Neural crest cell (in vitro differentiated cells): ENCODE data around the gene PIM1. TPM values are rescaled to one million over a fixed set of nuclear protein-coding genes. Genes with fewer than 3 reads are reported as not detected.

Experiments
- DNase-seq: peaks from one replicate; pipeline ENCODE4 v3.0.0; 2021; ENCODE audit warnings: low read depth, mixed read lengths, low spot score
- H3K27ac Mint-ChIP-seq: one replicate; pipeline ENCODE4 v1.8.0; 2021; ENCODE audit warnings: mild to moderate bottlenecking, mixed read lengths; ENCODE audit not compliant: unreplicated experiment
- H3K27me3 Mint-ChIP-seq: 2 replicates; pipeline ENCODE4 v1.8.0; 2021; ENCODE audit warnings: low read depth, mild to moderate bottlenecking, mixed read lengths
- H3K36me3 Mint-ChIP-seq: 2 replicates; pipeline ENCODE4 v1.8.0; 2021; ENCODE audit warnings: low read depth, mild to moderate bottlenecking, mixed read lengths
- H3K4me1 Mint-ChIP-seq: 2 replicates; pipeline ENCODE4 v1.8.0; 2021; ENCODE audit warnings: mixed read lengths
- H3K4me3 Mint-ChIP-seq: one replicate; pipeline ENCODE4 v1.8.0; 2021; ENCODE audit warnings: mild to moderate bottlenecking, mixed read lengths
- H3K9me3 Mint-ChIP-seq: 2 replicates; pipeline ENCODE4 v1.8.0; 2021; ENCODE audit warnings: mixed read lengths
- CTCF ChIP-seq: fragments of 200-600 bp; sonication (generic); conservative IDR thresholded peaks from 2 replicates; pipeline ENCODE4 v1.5.0; 2021; ENCODE audit warnings: antibody characterized with exemption, mild to moderate bottlenecking
- total RNA-seq: library from RNA; stranded (reverse); gene quantifications from 2 replicates; pipeline ENCODE4 v1.2.1, GENCODE V29; 2021

The PIM1 gene
- total RNA-seq, 1 donor from 2014 or later: 9.1 TPM

GRCh38 chr6:37210313-37210968 lies 40.5 kb downstream of the PIM1 start:
- Mint-ChIP-seq H3K4me1 (no peaks in the 10 kb centered on the region), H3K27me3 (peaks cover 2% of the 10 kb centered on the region), H3K4me3 (no peak overlapping the region), H3K9me3 (no peaks in the 10 kb centered on the region), H3K27ac (no peak overlapping the region), H3K36me3 (no peaks in the 10 kb centered on the region)
- DNase-seq: peak; percentile 84
- peak; percentile 93 for TF ChIP-seq CTCF

GRCh38 chr6:37212268-37212667 lies 42.3 kb downstream of the PIM1 start:
- no peak for DNase-seq
- H3K27ac Mint-ChIP-seq: no peak overlapping the region
- H3K27me3 Mint-ChIP-seq: peaks cover 2% of the 10 kb centered on the region
- no peaks in the 10 kb centered on the region for H3K4me1 Mint-ChIP-seq
- no peaks in the 10 kb centered on the region for H3K36me3 Mint-ChIP-seq
- no peaks in the 10 kb centered on the region for H3K9me3 Mint-ChIP-seq
- no peak for TF ChIP-seq CTCF
- no peak overlapping the region for H3K4me3 Mint-ChIP-seq

DNA sequence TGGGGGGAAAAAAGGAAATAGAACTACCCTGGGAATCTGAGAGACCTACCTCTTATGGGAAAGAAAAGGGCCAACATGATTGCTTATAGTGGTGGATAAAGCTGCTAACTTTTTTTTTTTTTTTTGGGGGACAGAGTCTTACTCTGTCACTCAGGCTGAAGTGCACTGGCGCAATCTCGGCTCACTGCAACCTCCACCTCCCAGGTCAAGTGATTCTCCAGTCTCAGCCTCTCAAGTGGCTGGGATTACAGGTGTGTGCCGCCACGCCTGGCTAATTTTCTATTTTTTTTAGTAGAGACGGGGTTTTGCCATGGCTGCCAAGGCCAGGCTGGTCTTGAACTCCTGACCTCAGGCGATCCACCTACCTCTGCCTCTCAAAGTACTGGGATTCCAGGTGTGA lies 48.1 kb downstream of the PIM1 start:
- Mint-ChIP-seq H3K9me3 (no peaks in the 10 kb centered on the region), H3K4me3 (no peak overlapping the region), H3K4me1 (peaks cover 12% of the 10 kb centered on the region), H3K36me3 (no peaks in the 10 kb centered on the region), H3K27me3 (no peaks in the 10 kb centered on the region), H3K27ac (no peak overlapping the region)
- no peak for DNase-seq
- TF ChIP-seq CTCF: no peak

DNA sequence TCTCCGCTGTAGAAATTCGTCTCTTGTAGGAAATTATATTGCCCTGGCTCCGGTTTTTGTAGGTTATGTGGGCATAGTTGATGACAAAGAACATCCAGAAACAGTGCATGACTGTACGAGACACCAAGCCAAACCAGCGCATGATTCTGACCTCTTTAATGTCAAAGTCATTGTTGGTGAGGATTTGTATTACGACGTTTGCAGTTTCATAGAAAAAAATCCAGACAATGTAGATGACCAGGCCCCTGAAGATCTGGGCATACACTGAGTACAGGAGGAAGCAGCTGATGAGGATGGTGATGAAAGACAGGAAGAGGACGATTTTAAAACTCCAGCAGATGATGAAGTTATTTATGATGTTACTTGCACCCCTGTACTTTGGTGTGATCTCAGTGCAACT lies 48.6 kb downstream of the PIM1 start:
- H3K27me3 Mint-ChIP-seq: no peaks in the 10 kb centered on the region
- no peaks in the 10 kb centered on the region for H3K9me3 Mint-ChIP-seq
- H3K27ac Mint-ChIP-seq: no peak overlapping the region
- peaks cover 13% of the 10 kb centered on the region for H3K4me1 Mint-ChIP-seq
- no peak for DNase-seq
- TF ChIP-seq CTCF: no peak
- no peak overlapping the region for H3K4me3 Mint-ChIP-seq
- H3K36me3 Mint-ChIP-seq: no peaks in the 10 kb centered on the region

- TF ChIP-seq CTCF: no peak
- peaks cover 13% of the 10 kb centered on the region for H3K4me1 Mint-ChIP-seq
- H3K27me3 Mint-ChIP-seq: no peaks in the 10 kb centered on the region
- no peaks in the 10 kb centered on the region for H3K9me3 Mint-ChIP-seq
- H3K36me3 Mint-ChIP-seq: no peaks in the 10 kb centered on the region
- no peak for DNase-seq
- peak overlapping the region; percentile 82 for H3K4me3 Mint-ChIP-seq
- no peak overlapping the region for H3K27ac Mint-ChIP-seq
These were observed 51.7 kb downstream of the PIM1 start for GRCh38 chr6:37221585-37222124.
